Uterus (tissue), 2 donors: ENCODE data around the gene CACNA1C.

Experiments used
- CTCF ChIP-seq, 4 experiments: fragments of 200-600 bp in 2 of 4; fragments of 450-650 bp in 2 of 4; sonication (generic) in 2 of 4; IDR thresholded peaks; one replicate each; pipeline ENCODE4 v1.5.1; 2016 to 2019; ENCODE audit warnings: antibody characterized with exemption in 4 of 4, mild to moderate bottlenecking in 2 of 4, moderate library complexity in 1 of 4
- POLR2A ChIP-seq, 2 donors: fragments of 450-650 bp; IDR thresholded peaks; one replicate each; pipeline ENCODE4 v1.6.1; 2016; ENCODE audit warnings: antibody characterized with exemption in 2 of 2, mild to moderate bottlenecking in 1 of 2, moderate library complexity in 1 of 2

DNA sequence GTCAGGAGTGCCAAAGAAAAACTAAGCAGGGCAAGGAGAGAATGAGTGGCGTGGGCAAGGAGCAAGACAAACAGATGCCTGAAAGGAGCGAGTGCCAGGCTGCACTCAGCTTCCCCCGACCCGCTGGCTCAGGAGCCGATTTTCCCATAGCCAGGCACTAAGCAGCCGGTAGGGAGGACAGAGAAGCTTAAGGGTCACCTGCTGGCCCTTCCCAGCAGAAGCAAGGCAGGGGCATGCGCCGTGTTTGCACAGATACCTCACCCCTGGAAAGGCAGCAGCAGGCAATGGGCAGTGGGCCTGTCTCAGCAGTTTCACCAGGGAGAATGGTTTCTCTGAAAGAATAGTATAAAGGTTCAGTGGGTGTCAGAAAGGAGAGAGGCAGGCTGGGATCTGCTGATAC, 637.1 kb downstream of the CACNA1C start:
- TF ChIP-seq CTCF (IDR thresholded peaks at IDR 0.05): no peak
- no peak for TF ChIP-seq POLR2A (IDR thresholded peaks at IDR 0.05)
